H1 (cell line): ENCODE measurements around the gene MBNL1. TPM values are rescaled to one million over a fixed set of nuclear protein-coding genes. Genes with fewer than 3 reads are reported as not detected.

Source experiments
- CTCF ChIA-PET: fragments of 300-600 bp; sonication (Branson Sonifier 250); formaldehyde crosslinking; loops from one replicate; lab custom pipeline; 2021; ENCODE audit not compliant: partially characterized antibody; lab: Charles Lee
- POLR2A ChIA-PET: fragments of 300-600 bp; sonication (Branson Sonifier 250); formaldehyde crosslinking; loops from one replicate; lab custom pipeline; 2021; ENCODE audit warnings: inconsistent platforms; ENCODE audit not compliant: partially characterized antibody; lab: Charles Lee
- DNase-seq, 2 experiments: peaks; one replicate each; pipeline versions ENCODE4 v3.0.0 to v3.0.0-alpha.2; 2010 to 2022; ENCODE audit warnings: low spot score in 2 of 2, low read depth in 1 of 2, mixed read lengths in 1 of 2
- FAIRE-seq: peaks from 2 replicates; lab custom pipeline; 2011; peaks lifted over from hg19 to GRCh38; lab: Jason Lieb, UNC
- H2AFZ ChIP-seq: 2 replicates; pipeline ENCODE4 v1.8.1; 2012; ENCODE audit warnings: low read length, inconsistent platforms
- H2AK5ac ChIP-seq: 2 replicates; pipeline ENCODE4 v1.6.1; 2013; ENCODE audit warnings: low read depth, low read length
- H2BK120ac ChIP-seq: replicated peaks from 2 replicates; pipeline ENCODE3; 2013; ENCODE audit warnings: low read depth, low read length, inconsistent platforms
- H2BK12ac ChIP-seq: 2 replicates; pipeline ENCODE4 v1.6.1; 2013; ENCODE audit warnings: low read depth, low read length
- H2BK15ac ChIP-seq: 2 replicates; pipeline ENCODE4 v1.6.1; 2013; ENCODE audit warnings: low read length
- H2BK20ac ChIP-seq: 2 replicates; pipeline ENCODE4 v1.6.1; 2013; ENCODE audit warnings: low read length
- H2BK5ac ChIP-seq: 2 replicates; pipeline ENCODE4 v1.6.1; 2013; ENCODE audit warnings: low read depth, low read length
- H3K14ac ChIP-seq: 2 replicates; pipeline ENCODE4 v1.6.1; 2013; ENCODE audit warnings: inconsistent platforms; ENCODE audit not compliant: insufficient read length
- H3K18ac ChIP-seq: 2 replicates; pipeline ENCODE4 v1.6.1; 2013; ENCODE audit warnings: low read length; ENCODE audit errors: extremely low read depth
- H3K23ac ChIP-seq: 2 replicates; pipeline ENCODE4 v1.6.1; 2013; ENCODE audit warnings: inconsistent platforms; ENCODE audit not compliant: insufficient read length
- H3K23me2 ChIP-seq: 2 replicates; pipeline ENCODE4 v1.6.1; 2013; ENCODE audit warnings: low read depth, low read length
- H3K27ac ChIP-seq: 2 replicates; pipeline ENCODE4 v1.6.1; 2011; ENCODE audit warnings: low read depth, low read length, inconsistent platforms
- H3K27me3 ChIP-seq, 4 experiments: replicated peaks in 1 of 4; 1 replicate in 1 of 4; 2 replicates in 3 of 4; pipeline versions ENCODE4 v1.6.1 to v1.8.1; 2011 to 2013; ENCODE audit warnings: low read length in 3 of 4, mild to moderate bottlenecking in 3 of 4, inconsistent platforms in 2 of 4, mixed read lengths in 2 of 4, moderate library complexity in 1 of 4; ENCODE audit not compliant: control insufficient read depth in 3 of 4, insufficient read depth in 3 of 4; ENCODE audit errors: extremely low read depth in 1 of 4
- H3K36me3 ChIP-seq, 4 experiments: 2 replicates each; pipeline versions ENCODE4 v1.6.1 to v1.8.1; 2011 to 2013; ENCODE audit warnings: mild to moderate bottlenecking in 4 of 4, low read length in 3 of 4, moderate library complexity in 2 of 4, control low read depth in 1 of 4, inconsistent platforms in 1 of 4; ENCODE audit not compliant: insufficient read depth in 4 of 4, control insufficient read depth in 2 of 4
- H3K4ac ChIP-seq: replicated peaks from 2 replicates; pipeline ENCODE3; 2013; ENCODE audit warnings: low read length, low read depth, mixed read lengths, inconsistent platforms; ENCODE audit not compliant: insufficient read length
- H3K4me1 ChIP-seq, 4 experiments: replicated peaks in 1 of 4; 1 replicate in 1 of 4; 2 replicates in 3 of 4; pipeline versions ENCODE4 v1.6.1 to v1.8.1; 2011 to 2013; ENCODE audit warnings: low read length in 3 of 4, inconsistent platforms in 2 of 4, mixed read lengths in 1 of 4; ENCODE audit not compliant: insufficient read depth in 4 of 4, control insufficient read depth in 3 of 4
- H3K4me2 ChIP-seq, 2 experiments: 2 replicates each; pipeline versions ENCODE4 v1.6.1 to v1.8.1; 2011 to 2013; ENCODE audit warnings: low read depth in 2 of 2, low read length in 2 of 2, control low read depth in 1 of 2, inconsistent platforms in 1 of 2, mild to moderate bottlenecking in 1 of 2; ENCODE audit not compliant: insufficient read depth in 1 of 2
- H3K4me3 ChIP-seq, 4 experiments: fragments of 200-600, 300-600 bp in 1 of 4; sonication (generic), shearing (Covaris generic), sonication (Bioruptor Twin) in 1 of 4; 2 replicates each; pipeline versions ENCODE4 v1.5.1 to v1.8.1; 2011 to 2016; ENCODE audit warnings: low read length in 4 of 4, low read depth in 3 of 4, control low read depth in 2 of 4, inconsistent platforms in 2 of 4, mild to moderate bottlenecking in 2 of 4, mixed read lengths in 1 of 4, moderate library complexity in 1 of 4; ENCODE audit not compliant: insufficient read depth in 2 of 4; ENCODE audit errors: extremely low read depth in 1 of 4
- H3K56ac ChIP-seq: replicated peaks from 2 replicates; pipeline ENCODE3; 2013; ENCODE audit warnings: low read depth, mild to moderate bottlenecking, mixed read lengths, low read length, inconsistent platforms; ENCODE audit not compliant: insufficient read length
- H3K79me1 ChIP-seq: 2 replicates; pipeline ENCODE4 v1.6.1; 2013; ENCODE audit warnings: low read depth, low read length, control low read depth
- H3K79me2 ChIP-seq, 2 experiments: 2 replicates each; pipeline versions ENCODE4 v1.6.1 to v1.8.1; 2012 to 2013; ENCODE audit warnings: low read length in 2 of 2, mild to moderate bottlenecking in 2 of 2, inconsistent platforms in 1 of 2; ENCODE audit not compliant: insufficient read depth in 2 of 2, control insufficient read depth in 1 of 2
- H3K9ac ChIP-seq, 4 experiments: replicated peaks in 1 of 4; 1 replicate in 1 of 4; 2 replicates in 3 of 4; pipeline versions ENCODE4 v1.6.1 to v1.8.1; 2011 to 2013; ENCODE audit warnings: low read depth in 3 of 4, low read length in 3 of 4, control low read depth in 2 of 4, mild to moderate bottlenecking in 2 of 4, moderate library complexity in 2 of 4, inconsistent platforms in 1 of 4; ENCODE audit errors: extremely low read depth in 1 of 4
- H3K9me3 ChIP-seq, 2 experiments: 2 replicates each; pipeline versions ENCODE4 v1.6.1 to v1.8.1; 2012 to 2013; ENCODE audit warnings: mild to moderate bottlenecking in 2 of 2, moderate library complexity in 2 of 2, control low read depth in 1 of 2, inconsistent platforms in 1 of 2, low read depth in 1 of 2, low read length in 1 of 2, mixed read lengths in 1 of 2; ENCODE audit not compliant: insufficient read depth in 2 of 2
- H4K20me1 ChIP-seq, 2 experiments: replicated peaks in 1 of 2; 2 replicates each; pipeline versions ENCODE3 to v1.8.1; 2011 to 2013; ENCODE audit warnings: inconsistent platforms in 2 of 2, low read length in 2 of 2, mild to moderate bottlenecking in 1 of 2; ENCODE audit not compliant: insufficient read depth in 2 of 2, control insufficient read depth in 1 of 2
- H4K5ac ChIP-seq: 2 replicates; pipeline ENCODE4 v1.6.1; 2013; ENCODE audit warnings: low read length, low read depth, mixed read lengths, inconsistent platforms; ENCODE audit not compliant: insufficient read length
- H4K8ac ChIP-seq: 2 replicates; pipeline ENCODE4 v1.8.0; 2013; ENCODE audit warnings: mild to moderate bottlenecking, moderate library complexity, low read length, inconsistent platforms; ENCODE audit not compliant: insufficient read depth; ENCODE audit errors: extremely low read depth
- H4K91ac ChIP-seq: replicated peaks from 2 replicates; pipeline ENCODE3; 2013; ENCODE audit warnings: low read length, mixed read lengths, inconsistent platforms; ENCODE audit not compliant: insufficient read length
- RAD21 ChIP-seq, 2 experiments: IDR thresholded peaks in 1 of 2; conservative IDR thresholded peaks in 1 of 2; 2 replicates each; pipeline ENCODE4 v1.6.1; 2011; ENCODE audit warnings: low read depth in 2 of 2, low read length in 2 of 2, improper control_type of control experiment in 1 of 2, inconsistent platforms in 1 of 2, mild to moderate bottlenecking in 1 of 2, moderate library complexity in 1 of 2
- SAP30 ChIP-seq: fragments of 300-600 bp; sonication (generic); IDR thresholded peaks from 2 replicates; pipeline ENCODE4 v1.7.1; 2012; ENCODE audit warnings: low read length, moderate library complexity, mild to moderate bottlenecking, inconsistent platforms; ENCODE audit not compliant: insufficient read depth, insufficient replicate concordance
- TCF12 ChIP-seq: IDR thresholded peaks from 2 replicates; pipeline ENCODE4 v1.6.1; 2011; ENCODE audit warnings: low read depth, mild to moderate bottlenecking, low read length
- WGBS, 2 experiments: shearing (Covaris generic) in 1 of 2; methylation state at CpG; one replicate each; pipeline versions ENCODE4 v1.1.6 to v1.1.7; 2013 to 2015; ENCODE audit warnings: low lambda C conversion rate in 2 of 2, mixed read lengths in 2 of 2, inconsistent platforms in 1 of 2, low coverage in 1 of 2, missing lambda C conversion rate in 1 of 2; ENCODE audit not compliant: insufficient replicate concordance in 2 of 2, insufficient coverage in 1 of 2, insufficient read length in 1 of 2; ENCODE audit errors: extremely low coverage in 1 of 2, missing lambda C conversion rate in 1 of 2; 5-methylcytosine and 5-hydroxymethylcytosine counted together
- polyA plus RNA-seq, 7 experiments: library from polyadenylated mRNA; depleted of rRNA in 3 of 7; stranded (reverse) in 5 of 7; unstranded in 2 of 7; fragments of >200 nt in 5 of 7; fragments of 200-250 nt in 2 of 7; gene quantifications; 1 replicate in 5 of 7; 2 replicates in 1 of 7; 4 replicates in 1 of 7; pipeline versions ENCODE4 v1.2.1 to v1.2.3, GENCODE V29; 2011 to 2013; ENCODE audit warnings: missing spikeins in 2 of 7, mixed read lengths in 2 of 7
- total RNA-seq: library from RNA; stranded (reverse); fragmentation: NEBNext Ultra II Directional; extraction: Animal tissue kit (Norgen Biotek cat#: 25700); gene quantifications from 2 replicates; pipeline ENCODE4 v1.2.1, GENCODE V29; 2021

MBNL1 gene
- total and polyA plus RNA-seq, 2 of the 8 experiments (the other 6 are each of a cell fraction or from before 2014, with no cell fraction given) = 5.0 to 16.4 TPM

DNA sequence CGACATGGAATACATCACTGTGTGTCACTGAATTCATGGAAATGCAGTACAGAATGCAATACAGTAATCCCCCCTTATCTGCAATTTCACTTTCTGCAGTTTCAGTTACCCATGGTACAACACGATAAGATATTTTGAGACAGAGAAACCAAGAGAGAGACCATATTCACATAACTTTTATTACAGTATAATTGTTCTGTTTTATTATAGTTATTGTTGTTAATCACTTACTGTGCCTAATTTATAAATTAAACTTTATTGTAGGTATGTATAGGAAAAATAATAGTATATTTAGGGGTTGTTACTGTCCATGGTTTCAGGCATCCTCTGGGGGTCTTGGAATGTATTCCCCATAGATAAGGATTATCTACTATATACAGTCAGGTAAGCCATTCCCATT, 61.8 kb downstream of the MBNL1 start:
- no peak overlapping the region for H3K4me2 ChIP-seq
- no peaks in the 10 kb centered on the region for H4K20me1 ChIP-seq
- TF ChIP-seq SAP30 (no peak), TCF12 (no peak), RAD21 (IDR thresholded peaks at IDR 0.05 in 1 of 2, conservative IDR thresholded peaks at IDR 0.05 in 1 of 2; ENCODE audit: low read depth in 2 of 2, low read length in 2 of 2) (no peak)
- H3K9ac ChIP-seq = no peak overlapping the region
- no peak overlapping the region for H3K18ac ChIP-seq
- POLR2A ChIA-PET = no interaction called here
- H3K4ac ChIP-seq = no peak overlapping the region
- no peaks in the 10 kb centered on the region; the same call in 1 of the 2 replicates for H3K23me2 ChIP-seq
- H2BK20ac ChIP-seq = no peak overlapping the region
- H3K14ac ChIP-seq = no peak overlapping the region
- no peaks in the 10 kb centered on the region for H3K4me1 ChIP-seq
- H2BK15ac ChIP-seq = no peak overlapping the region
- no peak overlapping the region for H2BK5ac ChIP-seq
- DNase-seq = no peak
- H2BK12ac ChIP-seq = no peak overlapping the region
- H2BK120ac ChIP-seq = no peak overlapping the region
- no peak overlapping the region for H4K5ac ChIP-seq
- H3K56ac ChIP-seq = no peak overlapping the region
- no peak overlapping the region for H3K27ac ChIP-seq
- no peak overlapping the region for H2AFZ ChIP-seq
- no peak overlapping the region for H3K23ac ChIP-seq
- H3K36me3 ChIP-seq = no peaks in the 10 kb centered on the region
- no peak overlapping the region for H4K91ac ChIP-seq
- H3K9me3 ChIP-seq = no peaks in the 10 kb centered on the region
- H2AK5ac ChIP-seq = no peak overlapping the region
- WGBS, 2 experiments = 88% methylated on average over 2 of the region's 2 CpGs; no CpG with 5 or more reads in 1 of the 2 experiments
- no peak overlapping the region for H4K8ac ChIP-seq
- no peaks in the 10 kb centered on the region for H3K79me1 ChIP-seq
- no peaks in the 10 kb centered on the region for H3K27me3 ChIP-seq
- FAIRE-seq = no peak
- no peak overlapping the region for H3K4me3 ChIP-seq
- CTCF ChIA-PET = no interaction called here
- peaks cover 0 to 25% of the 10 kb centered on the region in 2 experiments; a peak in 2 of 4 replicates for H3K79me2 ChIP-seq
